ENCODE results near the gene MEIS1.

GRCh38 chr2:66408905-66409304 lies 26.0 kb upstream of the MEIS1 start:
- TF ChIP-seq CTCF (IDR thresholded peaks at IDR 0.05) (no peak), POLR2A (IDR thresholded peaks at IDR 0.05) (no peak)
